Measurements from ENCODE around the gene PDPN. TPM values are rescaled to one million over a fixed set of nuclear protein-coding genes. Genes with fewer than 3 reads are reported as not detected.
"Not testable (repeated sequence)": the region's sequence is repeated elsewhere in the genome, so short reads cannot be mapped to it uniquely, and the experiment has no call there.

PDPN gene
- total and polyA plus RNA-seq, 9 of the 15 experiments (the other 6 are each of a cell fraction or from before 2014, with no cell fraction given): 0.11 TPM; not detected in 8

- TF ChIP-seq PATZ1 (CRISPR knock-in tag; IDR thresholded peaks at IDR 0.05; ENCODE audit: borderline replicate concordance) (no peak), FOXA3 (CRISPR knock-in tag; conservative IDR thresholded peaks at IDR 0.05 in 1 of 2, IDR thresholded peaks at IDR 0.05 in 1 of 2) (no peak)
These were observed 19.6 kb upstream of the PDPN start (continued) for GRCh38 chr1:13564073-13564472.

GRCh38 chr1:13570435-13570834, 13.2 kb upstream of the PDPN start:
- H3K9me3 ChIP-seq (replicated peaks; ENCODE audit: control insufficient read depth, insufficient read depth, low read depth, low read length); ATAC-seq; POLR2A ChIA-PET; H3K9me1 ChIP-seq (ENCODE audit: control insufficient read depth, insufficient read depth, low read length); H3K4me3 ChIP-seq; H3K4me1 ChIP-seq (replicated peaks in 1 of 2; ENCODE audit: control insufficient read depth in 2 of 2, insufficient read depth in 2 of 2, low read length in 2 of 2); FAIRE-seq; H3K79me2 ChIP-seq (ENCODE audit: control insufficient read depth, insufficient read depth, low read length); CTCF ChIA-PET (ENCODE audit: low intra/inter-chr PET ratio); H2AFZ ChIP-seq (ENCODE audit: low read depth, low read length); intact Hi-C loops (cut with micrococcal nuclease); BruUV-seq (replicated peaks); H3K36me3 ChIP-seq (ENCODE audit: control insufficient read depth, insufficient read depth, low read length); DNase-seq (ENCODE audit: extremely low read depth in 1 of 4, low spot score in 3 of 4); H3K4me2 ChIP-seq (ENCODE audit: insufficient read depth, low read length); H4K20me1 ChIP-seq (replicated peaks; ENCODE audit: control insufficient read depth, insufficient read depth, low read length); H3K27ac ChIP-seq (ENCODE audit: extremely low read depth, low read depth, low read length); H3K9ac ChIP-seq (ENCODE audit: insufficient read depth in 1 of 2, low read depth in 2 of 2, low read length in 2 of 2); in situ Hi-C loops (cut with MboI); H3K27me3 ChIP-seq (ENCODE audit: control insufficient read depth in 2 of 2, insufficient read depth in 2 of 2, low read length in 2 of 2): not testable (repeated sequence)
- WGBS (ENCODE audit: insufficient coverage, low coverage, missing lambda C conversion rate): 1% methylated on average over 7 of the region's 7 CpGs

Measured in K562 (cell line).